Inflammatory macrophage (primary cell): ENCODE results near the gene C14orf132.

Experiments used
- DNase-seq, 2 donors: peaks; one replicate each; pipeline ENCODE4 v3.0.0-alpha.2; 2020 to 2022

The C14orf132 gene

DNA sequence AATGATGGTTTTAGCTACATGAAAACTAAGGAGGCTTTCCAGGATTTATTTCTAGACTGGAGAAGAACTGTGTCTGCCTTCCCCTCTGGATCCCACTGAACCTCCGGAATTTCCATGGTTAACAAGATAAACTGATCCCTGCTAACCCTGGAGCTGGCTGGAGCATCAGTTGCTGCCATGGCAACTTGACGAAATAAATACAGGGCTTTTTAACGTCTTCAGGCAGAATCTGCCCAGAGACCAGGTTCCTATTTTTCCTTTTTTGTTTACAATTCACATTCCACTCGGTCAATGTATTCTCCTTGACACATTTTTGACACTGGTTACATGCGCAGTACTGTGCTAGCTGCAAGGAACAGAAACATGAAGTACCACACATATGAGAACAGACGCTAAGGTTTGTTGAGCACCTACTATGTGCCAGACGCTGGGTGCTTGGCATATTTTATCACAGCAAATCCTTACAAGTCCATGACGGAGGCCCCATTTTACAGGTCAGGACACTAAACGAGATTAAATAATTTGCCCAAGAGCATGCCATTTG is 1.7 kb downstream of the C14orf132 start:
- DNase-seq, result no peak

DNA sequence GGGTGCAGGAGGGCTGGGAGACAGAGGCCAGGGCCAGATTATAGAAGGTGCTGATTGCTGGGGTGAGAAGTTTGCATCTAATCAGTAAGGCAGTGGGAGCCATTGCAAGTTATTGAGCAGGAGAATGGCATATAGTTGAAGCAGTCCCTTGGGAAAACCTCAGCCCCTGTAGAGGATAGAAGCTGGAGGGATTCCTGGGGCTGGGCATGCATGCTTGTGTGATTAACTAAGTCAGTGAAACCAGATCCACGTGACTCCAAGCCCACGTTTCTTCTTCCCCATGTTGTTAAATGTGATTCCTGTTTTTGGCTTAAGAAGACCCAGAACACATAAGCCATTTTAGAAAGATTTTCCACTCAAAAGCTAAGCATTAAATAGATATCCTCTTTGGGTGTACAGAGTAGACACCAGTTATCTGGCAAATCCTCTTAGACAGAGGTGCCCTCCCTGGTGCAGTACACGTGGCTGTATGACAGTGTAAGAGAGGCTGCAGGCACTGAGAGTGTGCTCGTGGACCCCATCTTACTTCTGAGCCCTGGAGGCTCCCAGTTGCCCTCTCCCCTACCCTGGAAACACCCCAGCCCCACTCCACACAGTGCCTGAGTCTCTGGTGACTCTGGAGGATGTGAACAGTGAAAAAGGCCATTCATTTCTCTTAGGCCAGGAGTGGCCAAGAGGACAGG is 3.2 kb downstream of the C14orf132 start:
- DNase-seq, result no peak

DNA sequence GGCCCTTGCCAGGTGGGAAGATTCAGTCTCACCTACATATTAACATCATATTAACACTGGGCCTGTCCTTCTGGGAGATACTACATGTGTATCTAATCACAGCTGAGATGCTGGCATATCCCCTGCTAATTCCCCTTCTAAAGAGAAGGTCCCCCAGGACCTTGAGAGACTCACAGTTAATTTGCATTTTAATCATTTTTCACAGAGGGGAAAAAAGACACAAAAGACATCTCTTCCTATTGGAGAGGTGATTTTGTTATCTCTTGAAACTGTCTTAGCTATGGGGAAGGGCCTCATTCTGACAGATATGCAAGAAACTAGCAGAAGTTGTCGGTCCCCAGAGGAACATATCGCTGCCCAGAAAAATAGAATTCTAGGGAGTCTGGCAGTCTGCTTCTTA is 7.5 kb downstream of the C14orf132 start:
- no peak for DNase-seq

DNA sequence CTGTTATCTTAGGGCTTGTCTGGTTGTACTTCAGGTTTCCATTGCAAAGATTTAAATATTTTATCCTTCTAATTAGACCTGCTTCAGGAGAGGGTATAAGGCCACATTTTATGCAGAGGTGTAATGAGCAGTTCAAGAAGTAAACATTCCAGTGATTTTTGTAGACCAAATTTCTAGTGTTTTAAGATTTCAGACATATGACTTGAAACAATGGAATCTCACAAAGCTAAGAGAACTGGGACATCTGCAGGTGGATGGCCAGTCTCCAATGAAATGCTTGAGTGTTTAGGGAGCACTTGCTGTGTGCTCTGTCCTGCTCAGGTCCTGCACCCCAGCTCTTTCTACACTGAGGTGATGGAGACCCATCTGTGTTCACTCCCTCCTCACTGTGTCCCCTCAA is 7.9 kb downstream of the C14orf132 start:
- no peak for DNase-seq

DNA sequence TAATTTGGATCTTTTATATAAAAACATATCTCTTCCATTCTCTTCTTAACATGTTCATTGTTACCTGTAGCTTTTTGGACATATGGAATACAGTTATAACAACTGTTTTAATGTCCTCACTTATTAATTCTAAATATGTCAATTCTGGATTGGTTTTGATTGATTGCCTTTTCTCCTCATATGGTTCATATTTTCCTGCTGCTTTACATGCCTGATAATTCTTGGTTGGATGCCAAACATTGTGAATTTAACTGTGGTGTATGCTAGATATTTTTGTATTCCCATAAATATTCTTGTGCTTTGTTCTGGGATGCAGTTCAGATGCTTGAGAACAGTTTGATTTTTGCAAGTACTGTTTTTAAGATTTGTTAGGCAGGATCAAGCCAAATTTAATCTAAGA is 10.8 kb downstream of the C14orf132 start:
- DNase-seq, result no peak

DNA sequence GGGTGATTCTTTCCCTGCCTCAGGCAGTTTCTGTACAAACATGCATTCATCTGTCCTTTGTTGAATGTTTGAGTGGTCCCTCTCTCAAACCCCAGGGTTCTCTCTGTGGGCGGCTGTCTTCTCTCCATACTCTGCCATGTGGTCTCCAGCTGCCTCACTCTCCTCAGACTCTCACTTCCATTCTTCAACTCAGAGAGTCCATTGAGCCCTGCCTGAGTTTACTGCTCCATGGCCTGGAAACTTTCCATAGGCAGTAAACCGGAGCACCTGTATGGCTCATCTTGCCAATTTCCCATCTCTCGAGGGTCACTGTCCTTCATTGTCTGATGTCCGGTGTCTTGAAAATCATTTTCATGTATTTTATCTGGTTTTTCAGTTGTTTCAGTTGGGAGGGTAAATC is 11.3 kb downstream of the C14orf132 start:
- DNase-seq, result no peak

DNA sequence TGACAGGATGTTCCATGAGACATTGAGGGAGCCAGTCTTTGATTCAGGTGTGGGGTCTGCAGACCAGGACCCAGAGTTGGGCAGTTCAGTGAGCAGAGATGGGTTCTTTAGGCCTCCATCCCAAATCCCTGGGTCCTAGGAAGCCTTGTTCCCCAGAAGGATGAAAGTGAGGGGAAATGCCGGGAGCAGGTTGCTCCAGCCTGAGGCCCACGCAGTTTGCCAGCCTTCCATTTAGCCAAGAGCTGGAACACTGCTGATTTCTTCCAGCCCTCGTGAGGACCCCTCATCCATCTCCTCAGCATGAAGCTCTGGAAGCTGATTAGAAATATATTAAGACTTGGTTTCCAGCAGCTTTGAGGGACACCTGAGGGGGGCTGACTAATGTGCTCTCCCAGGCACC is 12.1 kb downstream of the C14orf132 start:
- no peak for DNase-seq

DNA sequence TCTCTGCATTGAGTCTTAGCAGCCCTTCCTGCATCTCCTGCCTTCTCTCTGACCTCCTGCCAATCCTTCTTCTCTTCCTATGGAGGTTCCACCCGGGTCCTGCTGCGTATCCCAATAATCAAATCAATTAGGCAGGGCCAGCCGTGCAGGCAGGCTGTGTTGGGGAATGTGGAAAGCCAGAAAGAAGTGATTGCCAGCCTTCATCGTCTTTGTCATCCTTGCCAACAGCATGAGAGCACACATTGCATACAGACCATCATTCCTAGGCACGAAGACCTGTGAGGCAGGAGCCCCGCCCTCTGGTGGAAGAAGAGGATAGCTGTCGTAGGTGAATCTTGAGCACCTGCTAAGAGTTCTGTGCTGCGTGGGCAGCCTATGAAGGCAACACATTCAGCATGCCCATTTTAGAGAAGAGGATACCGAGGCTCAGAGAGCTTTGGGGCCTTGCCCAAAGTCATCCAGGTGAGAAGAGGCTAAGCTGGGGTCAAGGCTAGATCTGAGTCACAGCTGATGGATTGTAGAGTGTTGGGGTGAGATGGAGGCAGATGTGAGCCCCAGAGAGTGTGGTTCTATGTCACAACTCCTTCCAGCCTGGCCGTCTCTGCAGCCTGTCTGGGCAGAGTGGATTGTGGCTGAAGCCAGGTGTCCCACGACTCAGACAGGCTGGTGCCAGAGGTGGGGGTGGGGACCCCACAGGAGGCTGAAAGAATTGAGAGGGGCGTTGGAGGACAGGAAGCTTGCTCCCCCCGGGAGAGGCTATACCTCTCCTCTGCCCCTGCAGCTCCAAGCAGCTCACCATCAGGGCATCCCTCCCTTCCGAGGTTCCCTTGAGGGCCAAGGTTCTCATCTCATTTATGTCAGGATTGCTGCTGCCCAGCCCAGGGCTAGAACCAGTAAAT is 12.7 kb downstream of the C14orf132 start:
- no peak for DNase-seq

DNA sequence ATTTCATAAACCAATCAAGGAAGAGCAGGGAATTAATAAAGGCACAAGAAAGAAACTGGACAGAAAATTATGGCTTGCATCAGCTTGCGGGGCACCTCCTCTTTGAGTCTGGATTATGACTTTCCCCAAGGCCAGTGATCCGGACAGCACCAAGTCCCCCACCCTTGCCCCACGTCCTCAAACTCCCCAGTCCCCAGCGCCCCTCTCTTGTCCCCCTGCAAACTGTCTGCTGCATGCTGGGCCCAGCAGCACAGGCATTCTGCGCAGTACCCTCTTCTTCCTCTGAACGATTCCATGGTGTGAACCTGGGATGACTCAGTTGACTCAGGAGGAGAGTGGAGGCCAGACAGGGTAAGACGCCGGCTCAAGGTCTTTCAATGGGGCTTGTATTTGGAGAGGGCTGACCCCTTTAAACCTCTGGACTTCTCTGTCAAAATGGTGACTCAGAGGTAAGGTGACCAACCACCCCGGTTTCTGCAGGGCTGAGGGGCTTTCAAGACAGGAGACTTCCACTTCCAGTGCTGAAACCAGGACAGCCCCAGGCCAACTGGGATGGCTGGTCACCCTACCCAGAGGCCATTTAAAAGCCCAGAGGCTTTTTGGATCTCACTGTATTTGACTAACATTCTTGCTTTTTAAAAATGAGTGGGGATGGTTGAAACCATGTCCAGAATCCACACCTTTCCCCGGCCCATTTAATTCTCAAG is 13.5 kb downstream of the C14orf132 start:
- DNase-seq, result no peak

DNA sequence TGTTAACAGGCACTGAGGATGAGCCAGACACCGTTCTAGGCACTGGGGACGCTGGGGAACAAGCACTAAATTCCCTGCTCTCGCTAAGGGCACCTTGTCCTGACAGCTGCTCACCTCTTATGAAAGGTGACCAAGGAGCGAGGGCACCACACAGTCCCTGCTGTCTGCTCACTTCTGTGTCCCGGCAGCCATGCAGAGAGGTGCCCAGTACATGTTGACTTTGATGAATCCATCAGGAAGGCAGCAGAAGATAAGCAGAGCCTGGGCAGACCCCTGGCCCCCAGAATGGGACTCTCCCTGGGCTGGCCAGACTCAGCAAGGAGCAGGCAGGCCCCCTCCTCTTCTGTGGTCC is 14.1 kb downstream of the C14orf132 start:
- DNase-seq, result no peak

DNA sequence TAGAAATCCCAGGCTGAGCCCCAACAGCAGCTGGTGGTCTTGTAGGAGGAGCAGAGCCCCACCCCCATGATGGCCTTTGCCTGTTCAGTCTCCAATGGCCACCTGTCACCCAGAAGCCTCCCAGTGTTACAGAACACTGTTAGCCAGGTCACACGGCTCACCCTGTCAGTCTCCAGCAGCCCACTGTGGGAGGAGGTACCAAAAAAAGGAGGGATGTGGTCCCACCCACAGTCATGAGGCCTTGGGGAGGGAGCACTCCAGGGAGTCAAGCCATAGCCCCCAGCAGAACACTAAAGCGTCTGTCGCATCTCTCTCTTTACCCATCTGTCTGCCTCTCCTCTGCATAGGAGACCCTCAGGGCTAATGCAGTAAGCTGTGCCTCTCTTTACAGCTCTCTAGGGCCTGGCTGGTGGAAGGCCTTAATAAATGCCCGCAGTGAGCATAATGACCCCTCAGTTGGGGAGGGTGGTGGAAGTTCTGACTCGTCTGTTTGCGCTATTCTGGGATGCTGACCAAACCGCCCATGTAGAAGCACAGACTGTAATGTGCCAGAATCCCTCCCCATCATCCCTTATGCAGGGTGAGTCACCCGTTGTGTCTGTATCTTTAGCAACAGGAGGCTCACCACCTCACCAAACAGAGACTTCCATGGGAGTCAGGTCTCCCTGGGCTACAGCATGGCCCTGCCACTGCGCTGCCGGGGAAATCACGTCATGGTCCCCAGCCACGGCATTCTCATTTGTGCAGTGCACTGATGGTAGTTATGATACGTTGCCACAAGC is 14.6 kb downstream of the C14orf132 start:
- DNase-seq, result no peak

DNA sequence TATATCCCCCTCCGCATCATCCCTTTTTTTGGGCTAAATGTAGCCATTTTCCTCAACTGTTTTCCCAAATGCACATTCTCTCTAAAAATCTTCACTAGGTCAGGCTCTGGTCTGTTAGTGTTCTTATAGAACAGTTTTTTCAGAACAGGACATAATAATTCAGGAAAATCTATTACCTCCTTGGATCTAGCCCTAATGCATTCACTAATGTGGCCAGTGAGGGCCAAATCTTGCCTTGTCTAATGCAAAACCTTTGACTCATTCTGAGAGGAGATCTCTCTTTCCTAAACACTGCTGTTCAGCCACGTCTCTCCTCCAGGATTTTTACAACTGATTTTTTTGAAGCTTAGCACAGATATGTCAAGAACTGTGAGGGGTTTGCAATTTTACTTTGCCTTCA is 15.5 kb downstream of the C14orf132 start:
- DNase-seq, result no peak

DNA sequence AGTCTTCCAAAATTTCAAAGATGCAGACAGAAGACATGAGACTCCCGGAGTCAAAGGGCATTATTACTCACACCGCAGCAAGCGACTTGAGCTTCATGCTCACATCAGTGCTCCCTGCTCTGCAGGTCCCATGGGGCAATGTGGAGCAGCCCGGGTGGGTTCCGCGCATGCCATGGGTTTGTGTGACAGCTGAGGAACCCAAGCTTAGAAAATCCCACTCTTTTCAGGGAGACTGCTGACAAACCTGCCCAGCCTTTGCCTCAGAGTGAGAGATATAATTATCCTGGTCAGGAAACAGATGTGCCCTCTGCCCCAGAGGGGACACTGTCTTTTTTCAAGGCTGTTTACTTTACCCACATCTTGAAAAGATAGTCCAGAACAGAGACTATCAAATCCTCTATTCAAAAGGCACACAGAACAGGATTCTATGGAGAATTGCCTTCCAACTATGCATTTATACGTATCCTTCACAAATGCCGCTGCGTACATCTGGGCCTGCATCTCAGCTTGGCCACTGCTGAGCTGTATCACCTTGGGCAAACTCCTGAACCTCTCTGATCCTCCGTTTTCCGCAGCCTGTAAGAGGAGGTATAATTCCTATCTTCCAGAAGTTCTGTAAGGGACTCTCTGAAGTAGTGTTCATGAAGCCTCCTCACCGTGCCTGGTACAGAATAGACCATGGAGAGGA is 16.0 kb downstream of the C14orf132 start:
- DNase-seq, result no peak

DNA sequence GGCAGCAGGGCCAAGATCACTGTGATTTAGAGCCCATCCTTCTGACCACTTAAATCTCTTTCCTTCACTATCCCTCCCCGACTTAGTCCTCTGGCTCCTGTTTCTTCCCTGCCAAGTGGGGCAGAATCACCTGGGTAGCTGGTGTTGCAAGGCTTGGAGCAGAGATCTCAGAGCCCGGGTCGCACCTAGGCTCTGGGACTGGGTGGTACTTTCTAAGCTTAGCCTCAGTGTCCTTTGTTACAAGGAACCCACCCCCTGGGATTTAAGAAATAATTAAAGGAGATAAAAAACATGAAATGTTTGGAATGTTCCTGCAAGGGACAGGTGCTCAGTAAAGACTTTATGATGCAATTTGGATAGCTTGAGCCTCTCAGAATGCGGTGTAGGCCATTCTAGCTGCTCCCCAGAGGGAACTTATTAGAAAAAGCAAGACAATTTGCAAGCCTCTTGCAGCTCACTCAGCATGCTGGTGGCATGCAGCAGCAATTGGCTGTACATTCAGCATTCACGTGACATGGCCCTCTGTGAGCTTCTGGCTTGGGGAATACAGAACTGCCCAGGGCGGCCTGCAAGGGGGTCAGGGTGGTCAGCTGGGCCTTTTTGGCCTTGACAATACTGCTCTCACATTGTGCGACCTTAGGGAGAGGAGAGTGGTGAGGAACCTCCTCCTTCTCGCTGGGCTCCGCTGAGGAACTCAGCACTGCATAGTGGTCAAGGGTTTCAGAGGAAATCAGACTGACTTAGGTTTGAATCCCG is 16.8 kb downstream of the C14orf132 start:
- no peak for DNase-seq

DNA sequence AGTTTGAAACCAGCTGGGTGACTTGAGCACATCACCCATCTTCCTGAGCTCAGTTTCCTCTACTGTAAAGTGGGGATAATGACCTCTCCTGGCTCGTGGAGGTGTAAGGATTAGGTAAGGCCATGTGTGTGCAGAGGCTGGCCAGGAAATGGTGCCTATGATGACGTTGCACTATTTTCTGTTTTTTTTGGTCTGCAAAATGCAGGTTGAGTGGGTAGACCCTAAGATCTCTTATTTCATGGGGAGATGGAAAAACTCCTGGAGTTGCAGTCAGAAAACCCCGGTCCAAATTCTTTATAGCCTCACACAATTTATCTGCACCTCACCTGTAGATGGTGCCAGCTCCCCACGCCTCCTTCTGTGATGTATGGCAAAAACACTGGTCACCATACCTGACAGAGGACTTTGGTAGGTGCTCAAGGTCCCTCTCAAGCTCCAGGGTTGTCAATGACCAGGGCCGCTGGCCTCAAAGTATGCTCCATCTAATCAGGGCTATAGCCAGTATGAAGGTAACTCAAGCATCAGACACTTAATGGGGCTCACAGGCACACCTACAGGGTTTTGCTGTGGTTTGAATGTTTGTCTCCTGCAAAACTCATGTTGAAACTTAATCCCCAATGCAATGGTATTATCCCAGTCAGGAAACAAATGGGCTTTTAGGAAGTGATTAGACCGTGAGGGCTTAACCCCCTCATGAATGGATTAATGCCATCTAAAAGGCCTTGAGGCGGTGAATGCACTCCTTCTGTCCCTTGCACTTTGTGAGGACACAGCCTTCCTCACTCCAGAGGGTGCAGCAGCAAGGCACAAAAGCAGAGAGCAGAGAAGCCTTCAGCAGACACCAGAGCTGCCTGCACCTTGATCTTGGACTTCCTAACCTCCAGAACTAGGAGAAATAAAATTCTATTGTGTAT is 17.6 kb downstream of the C14orf132 start:
- no peak for DNase-seq

DNA sequence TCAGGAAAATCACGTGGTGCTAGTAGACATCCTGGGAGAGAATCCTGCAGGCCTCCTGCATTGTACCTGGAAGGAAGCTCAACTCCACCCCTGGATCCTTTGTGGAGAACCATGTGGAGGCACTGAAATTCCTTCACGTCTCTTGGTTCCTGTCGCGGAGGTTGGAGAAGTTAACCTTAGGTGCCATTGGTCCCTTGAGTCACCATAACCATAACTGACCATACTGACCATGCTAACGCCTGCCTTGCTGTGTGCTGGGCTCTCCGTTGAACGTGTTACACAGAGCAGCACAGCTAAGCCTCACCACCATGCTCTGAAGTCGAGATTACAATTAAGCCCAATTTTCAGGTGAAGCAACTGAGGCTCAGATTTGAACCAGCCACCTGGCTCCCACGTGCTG is 18.6 kb downstream of the C14orf132 start:
- DNase-seq, result no peak

DNA sequence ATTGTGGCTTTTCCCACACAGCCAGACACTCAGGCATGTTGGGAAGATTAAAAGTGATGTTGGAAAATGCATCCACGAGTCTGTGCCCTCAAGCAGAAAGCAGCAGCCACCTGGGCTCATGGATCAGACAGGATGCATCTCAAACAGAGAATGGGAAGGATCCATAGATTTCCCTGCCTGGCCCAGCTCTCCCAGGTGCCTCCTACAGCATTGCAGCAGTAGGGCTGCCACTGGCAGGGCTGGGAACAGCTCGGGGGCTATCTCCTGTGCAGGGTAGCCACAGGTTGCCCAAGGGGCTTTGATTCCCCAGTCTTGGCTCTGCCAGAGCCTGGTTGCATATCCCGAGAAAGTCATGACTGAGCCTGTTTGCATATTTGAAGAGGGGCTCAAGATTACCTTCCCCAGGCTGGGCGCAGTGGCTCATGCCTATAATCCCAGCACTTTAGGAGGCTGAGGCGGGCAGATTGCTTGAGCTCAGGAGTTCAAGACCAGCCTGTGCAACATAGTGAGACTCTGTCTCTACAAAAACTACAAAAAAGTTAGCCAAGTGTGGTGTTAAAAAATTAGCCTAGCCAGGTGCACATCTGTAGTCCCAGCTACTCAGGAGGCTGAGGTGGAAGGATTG is 19.5 kb downstream of the C14orf132 start:
- no peak for DNase-seq

DNA sequence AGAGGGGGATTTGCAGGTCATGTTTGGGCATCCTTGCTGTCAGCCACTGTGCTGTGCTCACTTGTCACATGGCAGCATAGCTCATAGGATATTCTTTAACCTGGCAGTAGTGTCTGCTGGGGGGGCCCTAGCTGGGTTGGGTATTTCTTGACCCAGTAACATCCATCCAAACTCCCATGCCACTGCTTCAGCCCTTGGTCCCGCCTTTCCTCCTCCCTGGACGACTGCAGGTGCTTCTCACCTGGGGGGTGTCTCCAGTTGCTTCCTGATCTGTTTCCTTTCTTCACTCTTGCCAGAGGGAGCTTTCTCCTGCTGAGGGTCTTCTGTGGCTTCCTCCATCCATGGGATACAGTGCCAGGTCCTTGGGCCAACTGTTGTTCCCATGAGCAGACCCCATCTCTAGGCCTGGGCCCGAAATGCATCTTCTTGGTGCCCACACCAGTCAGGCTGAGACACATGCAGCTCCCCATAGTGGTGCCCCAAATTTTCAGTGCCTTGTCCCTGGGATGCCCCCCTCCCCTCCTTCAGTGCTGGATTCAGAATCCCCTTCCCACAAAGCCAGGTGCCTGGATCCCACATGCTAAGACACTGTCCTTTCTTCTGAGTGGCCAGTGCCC is 20.5 kb downstream of the C14orf132 start:
- DNase-seq, result no peak
